Parathyroid adenoma (tissue), 2 donors: ENCODE data around the gene MSL2.
"Not testable (repeated sequence)": the region's sequence is repeated elsewhere in the genome, so short reads cannot be mapped to it uniquely, and the experiment has no call there.

ENCODE experiments used
- H2AFZ ChIP-seq: fragments of 300-600 bp; sonication (generic); one replicate; pipeline ENCODE4 v1.7.0; 2017; ENCODE audit warnings: antibody characterized with exemption, mild to moderate bottlenecking
- H3K27ac ChIP-seq: fragments of 300-600 bp; sonication (generic); one replicate; pipeline ENCODE4 v1.7.0; 2017
- H3K27me3 ChIP-seq: fragments of 300-600 bp; sonication (generic); one replicate; pipeline ENCODE4 v1.7.0; 2017; ENCODE audit warnings: low read length; ENCODE audit not compliant: control insufficient read depth, insufficient read depth
- H3K36me3 ChIP-seq: fragments of 300-600 bp; sonication (generic); one replicate; pipeline ENCODE4 v1.7.0; 2017; ENCODE audit warnings: low read length; ENCODE audit not compliant: control insufficient read depth, insufficient read depth
- H3K4me1 ChIP-seq: fragments of 300-600 bp; sonication (generic); one replicate; pipeline ENCODE4 v1.7.0; 2017; ENCODE audit warnings: control low read depth
- H3K4me2 ChIP-seq: fragments of 300-600 bp; sonication (generic); one replicate; pipeline ENCODE4 v1.7.0; 2017; ENCODE audit warnings: low read length
- H3K4me3 ChIP-seq: fragments of 300-600 bp; sonication (generic); one replicate; pipeline ENCODE4 v1.7.0; 2017; ENCODE audit warnings: low read depth, low read length
- H3K79me2 ChIP-seq: fragments of 300-600 bp; sonication (generic); one replicate; pipeline ENCODE4 v1.7.0; 2017; ENCODE audit warnings: control low read depth
- H3K9ac ChIP-seq: fragments of 300-600 bp; sonication (generic); one replicate; pipeline ENCODE4 v1.7.0; 2017; ENCODE audit warnings: mild to moderate bottlenecking
- H3K9me3 ChIP-seq: fragments of 300-600 bp; sonication (generic); one replicate; pipeline ENCODE4 v1.7.0; 2017; ENCODE audit warnings: low read length; ENCODE audit not compliant: control insufficient read depth
- CTCF ChIP-seq: fragments of 300-600 bp; sonication (generic); IDR thresholded peaks from one replicate; pipeline ENCODE4 v1.7.0; 2017; ENCODE audit warnings: antibody characterized with exemption, mild to moderate bottlenecking
- donor health status: primary hyperparathyroidism.

Gene MSL2

GRCh38 chr3:136192831-136193230 is 3.3 kb downstream of the MSL2 start:
- Histone ChIP-seq H3K4me2 (peak overlapping the region; percentile 81), H3K27me3 (no peaks in the 10 kb centered on the region), H3K27ac (no peak overlapping the region), H3K36me3 (no peaks in the 10 kb centered on the region), H3K4me3 (peak overlapping the region; percentile 80), H3K9ac (no peak overlapping the region), H3K79me2 (peaks cover 66% of the 10 kb centered on the region), H2AFZ (no peak overlapping the region), H3K4me1 (peaks cover 21% of the 10 kb centered on the region), H3K9me3 (no peaks in the 10 kb centered on the region)
- no peak for TF ChIP-seq CTCF

GRCh38 chr3:136192195-136192594 is 3.9 kb downstream of the MSL2 start:
- not testable (repeated sequence) for H2AFZ ChIP-seq, H3K9ac ChIP-seq, H3K27me3 ChIP-seq, H3K36me3 ChIP-seq, H3K9me3 ChIP-seq, H3K27ac ChIP-seq
- peak overlapping the region; percentile 80 for H3K4me3 ChIP-seq
- peaks cover 70% of the 10 kb centered on the region for H3K79me2 ChIP-seq
- peak overlapping the region; percentile 81 for H3K4me2 ChIP-seq
- peaks cover 18% of the 10 kb centered on the region for H3K4me1 ChIP-seq

- Histone ChIP-seq H3K4me1 (peaks cover 16% of the 10 kb centered on the region), H2AFZ (no peak overlapping the region)
These were observed 6.1 kb downstream of the MSL2 start for GRCh38 chr3:136189859-136190617.

GRCh38 chr3:136189043-136189442 is 7.1 kb downstream of the MSL2 start:
- Histone ChIP-seq H3K36me3 (no peaks in the 10 kb centered on the region), H3K9me3 (no peaks in the 10 kb centered on the region), H3K79me2 (peaks cover 84% of the 10 kb centered on the region), H3K27me3 (no peaks in the 10 kb centered on the region), H3K27ac (no peak overlapping the region), H3K4me3 (no peak overlapping the region), H2AFZ (no peak overlapping the region), H3K4me1 (peaks cover 16% of the 10 kb centered on the region), H3K9ac (no peak overlapping the region), H3K4me2 (no peak overlapping the region)
- no peak for TF ChIP-seq CTCF

More at GRCh38 chr3:136189859-136190617, 6.1 kb downstream of the MSL2 start:
- no peak for TF ChIP-seq CTCF
- Histone ChIP-seq H3K9me3 (no peaks in the 10 kb centered on the region), H3K4me2 (no peak overlapping the region), H3K27me3 (no peaks in the 10 kb centered on the region), H3K36me3 (no peaks in the 10 kb centered on the region), H3K4me3 (no peak overlapping the region), H3K79me2 (peaks cover 85% of the 10 kb centered on the region), H3K9ac (no peak overlapping the region), H3K27ac (no peak overlapping the region)

GRCh38 chr3:136187868-136188267 is 8.3 kb downstream of the MSL2 start:
- no peaks in the 10 kb centered on the region for H3K27me3 ChIP-seq
- peaks cover 16% of the 10 kb centered on the region for H3K4me1 ChIP-seq
- no peak overlapping the region for H3K4me3 ChIP-seq
- no peak overlapping the region for H3K9ac ChIP-seq
- H3K36me3 ChIP-seq = no peaks in the 10 kb centered on the region
- H3K27ac ChIP-seq = no peak overlapping the region
- H3K4me2 ChIP-seq = no peak overlapping the region
- no peak overlapping the region for H2AFZ ChIP-seq
- TF ChIP-seq CTCF = no peak
- H3K9me3 ChIP-seq = no peaks in the 10 kb centered on the region
- peaks cover 86% of the 10 kb centered on the region for H3K79me2 ChIP-seq
